Testis (tissue), 2 donors: ENCODE results near the gene MYO1H.

Experiments used
- POLR2A ChIP-seq: fragments of 450-650 bp; IDR thresholded peaks from one replicate; pipeline ENCODE4 v1.6.1; 2017; ENCODE audit warnings: antibody characterized with exemption, mild to moderate bottlenecking, moderate library complexity
- TF ChIP-seq, protein P1 (sequence below), 3 experiments: fragments of 450-650 bp in 2 of 3; fragments of 200-600 bp in 1 of 3; sonication (generic) in 1 of 3; IDR thresholded peaks; one replicate each; pipeline ENCODE4 v1.5.1; 2016 to 2019; ENCODE audit warnings: antibody characterized with exemption in 3 of 3, mild to moderate bottlenecking in 2 of 3, moderate library complexity in 1 of 3

DNA sequence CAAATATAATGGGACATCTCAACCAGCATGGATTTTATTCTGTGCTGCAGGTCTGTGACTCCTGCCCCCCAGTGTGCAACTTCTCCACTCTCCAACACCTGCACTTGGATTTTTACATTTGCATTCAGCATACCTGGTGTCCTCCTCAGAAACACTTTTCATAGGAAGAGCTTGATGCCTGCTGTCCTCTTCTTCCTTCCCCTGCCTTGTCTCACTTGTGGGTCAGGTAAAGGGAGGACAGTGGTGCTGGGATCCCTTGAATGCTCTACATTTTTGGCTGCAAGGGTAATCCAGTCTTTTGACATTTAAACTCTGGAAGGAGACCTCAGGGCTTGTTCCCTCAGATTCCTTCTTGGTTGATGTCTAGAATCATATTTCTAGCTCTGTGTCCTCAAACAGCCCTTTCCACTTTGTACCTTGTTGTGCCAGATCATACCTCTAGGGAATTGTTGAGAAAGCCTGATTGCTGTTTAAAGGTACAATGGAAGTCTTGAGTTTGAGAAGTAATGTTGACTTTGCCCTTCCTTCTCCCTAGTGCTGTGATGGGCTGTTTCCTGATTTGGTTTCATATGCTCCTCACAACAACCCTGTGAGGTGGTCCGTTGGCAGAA, 142.4 kb downstream of the MYO1H start:
- no peak for TF ChIP-seq POLR2A
- TF ChIP-seq, protein P1, sequence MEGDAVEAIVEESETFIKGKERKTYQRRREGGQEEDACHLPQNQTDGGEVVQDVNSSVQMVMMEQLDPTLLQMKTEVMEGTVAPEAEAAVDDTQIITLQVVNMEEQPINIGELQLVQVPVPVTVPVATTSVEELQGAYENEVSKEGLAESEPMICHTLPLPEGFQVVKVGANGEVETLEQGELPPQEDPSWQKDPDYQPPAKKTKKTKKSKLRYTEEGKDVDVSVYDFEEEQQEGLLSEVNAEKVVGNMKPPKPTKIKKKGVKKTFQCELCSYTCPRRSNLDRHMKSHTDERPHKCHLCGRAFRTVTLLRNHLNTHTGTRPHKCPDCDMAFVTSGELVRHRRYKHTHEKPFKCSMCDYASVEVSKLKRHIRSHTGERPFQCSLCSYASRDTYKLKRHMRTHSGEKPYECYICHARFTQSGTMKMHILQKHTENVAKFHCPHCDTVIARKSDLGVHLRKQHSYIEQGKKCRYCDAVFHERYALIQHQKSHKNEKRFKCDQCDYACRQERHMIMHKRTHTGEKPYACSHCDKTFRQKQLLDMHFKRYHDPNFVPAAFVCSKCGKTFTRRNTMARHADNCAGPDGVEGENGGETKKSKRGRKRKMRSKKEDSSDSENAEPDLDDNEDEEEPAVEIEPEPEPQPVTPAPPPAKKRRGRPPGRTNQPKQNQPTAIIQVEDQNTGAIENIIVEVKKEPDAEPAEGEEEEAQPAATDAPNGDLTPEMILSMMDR (IDR thresholded peaks at IDR 0.05), result no peak
